Breast epithelium (tissue), 4 donors: Measurements from ENCODE around the gene MARCHF9. TPM values are rescaled to one million over a fixed set of nuclear protein-coding genes. Genes with fewer than 3 reads are reported as not detected.

ENCODE experiments used
- DNase-seq, 2 donors: peaks; one replicate each; pipeline ENCODE4 v3.0.0-alpha.2; 2019; ENCODE audit warnings: low spot score in 2 of 2
- H3K27ac ChIP-seq, 2 donors: fragments of 200-600 bp; sonication (generic) in 1 of 2; one replicate each; pipeline ENCODE4 v1.5.1; 2016 to 2019; ENCODE audit warnings: mild to moderate bottlenecking in 1 of 2
- H3K27me3 ChIP-seq, 2 donors: fragments of 200-600 bp; sonication (generic) in 1 of 2; one replicate each; pipeline versions ENCODE4 v1.5.1 to v1.6.0; 2017 to 2019; ENCODE audit warnings: control low read depth in 1 of 2, mild to moderate bottlenecking in 1 of 2
- H3K36me3 ChIP-seq: fragments of 200-600 bp; one replicate; pipeline ENCODE4 v1.5.1; 2019
- H3K4me1 ChIP-seq, 2 donors: fragments of 200-600 bp; sonication (generic); one replicate each; pipeline ENCODE4 v1.5.1; 2016 to 2019; ENCODE audit warnings: control low read depth in 1 of 2
- H3K4me3 ChIP-seq, 3 donors: fragments of 200-600 bp; sonication (generic); 1 replicate in 2 of 3; 2 replicates in 1 of 3; pipeline ENCODE4 v1.5.1; 2016 to 2019; ENCODE audit warnings: mild to moderate bottlenecking in 3 of 3, moderate library complexity in 2 of 3
- H3K9me3 ChIP-seq, 2 donors: fragments of 200-600 bp; sonication (generic) in 1 of 2; one replicate each; pipeline ENCODE4 v1.5.1; 2016 to 2019; ENCODE audit warnings: control low read depth in 1 of 2
- CTCF ChIP-seq, 3 donors: fragments of 450-650 bp; IDR thresholded peaks; one replicate each; pipeline ENCODE4 v1.5.1; 2016 to 2017; ENCODE audit warnings: antibody characterized with exemption in 3 of 3, mild to moderate bottlenecking in 3 of 3, moderate library complexity in 3 of 3
- POLR2A ChIP-seq: fragments of 450-650 bp; IDR thresholded peaks from one replicate; pipeline ENCODE4 v1.6.1; 2016; ENCODE audit warnings: antibody characterized with exemption, mild to moderate bottlenecking, moderate library complexity
- POLR2AphosphoS5 ChIP-seq, 3 donors: sonication (generic); formaldehyde crosslinking; IDR thresholded peaks; one replicate each; pipeline ENCODE4 v1.6.1; 2017; ENCODE audit warnings: antibody characterized with exemption in 3 of 3
- intact Hi-C: fragments of 100-400 bp; cut with DNase I; formaldehyde crosslinking; loops from one replicate; pipeline ENCODE4 v1.15.1; 2023; ENCODE audit warnings: low total_unique reads
- total RNA-seq, 3 donors: library from RNA; depleted of rRNA; stranded (reverse); fragments of >200 nt; gene quantifications; one replicate each; pipeline ENCODE4 v1.1.0, GENCODE V29; 2016

Gene MARCHF9
- total RNA-seq, 3 donors from 2014 or later: 6.9 to 9.8 (median 7.5) TPM

GRCh38 chr12:57763881-57764661 is 9.2 kb downstream of the MARCHF9 start:
- H3K27me3 ChIP-seq: peaks cover 0 to 25% of the 10 kb centered on the region in 2 donors
- no peak for TF ChIP-seq POLR2AphosphoS5 (IDR thresholded peaks at IDR 0.05)
- no peak for TF ChIP-seq CTCF (IDR thresholded peaks at IDR 0.05)
- TF ChIP-seq POLR2A: no peak
- H3K4me1 ChIP-seq: peaks cover 0 to 8% of the 10 kb centered on the region in 2 donors
- H3K36me3 ChIP-seq: no peaks in the 10 kb centered on the region
- DNase-seq: no peak
- H3K27ac ChIP-seq: no peak overlapping the region
- peak overlapping the region in 2 of 3 donors; percentile 56 to 63 for H3K4me3 ChIP-seq
- H3K9me3 ChIP-seq: no peaks in the 10 kb centered on the region
- intact Hi-C loops: no loop called here

GRCh38 chr12:57764662-57765002 is 9.7 kb downstream of the MARCHF9 start:
- H3K27me3 ChIP-seq: peaks cover 0 to 25% of the 10 kb centered on the region in 2 donors
- TF ChIP-seq CTCF (IDR thresholded peaks at IDR 0.05) (no peak), POLR2AphosphoS5 (IDR thresholded peaks at IDR 0.05) (no peak), POLR2A (no peak)
- H3K27ac ChIP-seq: no peak overlapping the region
- intact Hi-C loops: no loop called here
- peaks cover 0 to 8% of the 10 kb centered on the region in 2 donors for H3K4me1 ChIP-seq
- no peak for DNase-seq
- H3K4me3 ChIP-seq: peak overlapping the region in 2 of 3 donors; percentile 56 to 63
- H3K36me3 ChIP-seq: no peaks in the 10 kb centered on the region
- H3K9me3 ChIP-seq: no peaks in the 10 kb centered on the region

GRCh38 chr12:57765003-57765697 is 10.2 kb downstream of the MARCHF9 start:
- H3K4me3 ChIP-seq: peak overlapping the region; percentile 5 to 63 (median 56)
- TF ChIP-seq POLR2A: no peak
- TF ChIP-seq CTCF (IDR thresholded peaks at IDR 0.05): peak in 2 of 3 donors; percentile 22 to 23
- no peak for TF ChIP-seq POLR2AphosphoS5 (IDR thresholded peaks at IDR 0.05)
- H3K4me1 ChIP-seq: peaks cover 0 to 8% of the 10 kb centered on the region in 2 donors
- intact Hi-C loops: no loop called here
- no peaks in the 10 kb centered on the region for H3K36me3 ChIP-seq
- no peaks in the 10 kb centered on the region for H3K9me3 ChIP-seq
- peaks cover 0 to 25% of the 10 kb centered on the region in 2 donors for H3K27me3 ChIP-seq
- H3K27ac ChIP-seq: no peak overlapping the region
- peak in 1 of 2 donors; percentile 54 for DNase-seq

- Histone ChIP-seq H3K4me1 (peaks cover 0 to 8% of the 10 kb centered on the region in 2 donors), H3K9me3 (no peaks in the 10 kb centered on the region), H3K27me3 (peaks cover 0 to 25% of the 10 kb centered on the region in 2 donors), H3K27ac (no peak overlapping the region), H3K4me3 (peak overlapping the region in 2 of 3 donors; percentile 56 to 63), H3K36me3 (no peaks in the 10 kb centered on the region)
- no peak for DNase-seq
- intact Hi-C loops: no loop called here
- no peak for TF ChIP-seq POLR2A
- no peak for TF ChIP-seq CTCF (IDR thresholded peaks at IDR 0.05)
- no peak for TF ChIP-seq POLR2AphosphoS5 (IDR thresholded peaks at IDR 0.05)
Observed at GRCh38 chr12:57765698-57766463, 11.0 kb downstream of the MARCHF9 start.
